GM18502 (cell line): ENCODE results near the gene RIMS1.

Source experiments
- ATAC-seq: cut with Tn5 transposase; IDR thresholded peaks from one replicate; pipeline ENCODE4 v1.9.1; 2021; ENCODE audit warnings: mild to moderate bottlenecking; ENCODE audit not compliant: unreplicated experiment, poor library complexity

Gene RIMS1

DNA sequence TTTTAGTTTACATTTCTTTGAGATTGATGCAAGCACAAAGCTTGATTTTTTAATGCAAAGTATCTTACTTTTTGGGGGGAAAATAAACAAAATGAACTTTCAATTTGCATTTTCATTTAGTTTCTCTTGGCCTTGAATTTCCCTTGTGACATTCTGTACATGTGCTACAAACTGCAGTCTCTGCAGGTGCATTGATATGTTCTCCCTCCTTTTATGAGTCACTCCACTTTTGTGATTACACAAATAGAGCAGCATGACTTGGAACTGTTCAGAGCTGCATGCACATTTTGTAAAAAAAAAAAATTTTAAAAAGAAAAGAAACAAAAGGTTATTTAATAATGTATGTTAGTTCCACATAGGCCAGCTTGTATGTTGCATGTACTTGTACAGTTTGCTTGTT lies 515.5 kb downstream of the RIMS1 start:
- no peak for ATAC-seq

DNA sequence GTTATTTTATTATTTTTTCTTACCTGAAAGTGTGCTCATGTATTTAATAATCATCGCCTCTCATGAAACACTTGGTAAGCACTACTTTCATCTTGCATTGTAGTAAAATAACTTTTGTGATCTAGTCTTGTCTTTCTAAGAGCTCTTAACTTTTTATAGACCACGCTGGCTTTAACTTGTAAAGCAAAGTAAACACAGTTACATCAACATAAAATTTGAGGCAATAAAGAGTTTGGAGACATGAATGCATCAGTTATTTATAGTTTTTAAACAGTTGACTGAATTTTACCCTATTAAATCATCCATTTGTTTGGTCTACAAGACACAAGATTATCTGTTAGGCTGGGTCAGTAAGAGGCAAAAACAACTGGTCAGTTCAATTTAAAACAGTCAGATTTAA lies 517.1 kb downstream of the RIMS1 start:
- ATAC-seq, result no peak

DNA sequence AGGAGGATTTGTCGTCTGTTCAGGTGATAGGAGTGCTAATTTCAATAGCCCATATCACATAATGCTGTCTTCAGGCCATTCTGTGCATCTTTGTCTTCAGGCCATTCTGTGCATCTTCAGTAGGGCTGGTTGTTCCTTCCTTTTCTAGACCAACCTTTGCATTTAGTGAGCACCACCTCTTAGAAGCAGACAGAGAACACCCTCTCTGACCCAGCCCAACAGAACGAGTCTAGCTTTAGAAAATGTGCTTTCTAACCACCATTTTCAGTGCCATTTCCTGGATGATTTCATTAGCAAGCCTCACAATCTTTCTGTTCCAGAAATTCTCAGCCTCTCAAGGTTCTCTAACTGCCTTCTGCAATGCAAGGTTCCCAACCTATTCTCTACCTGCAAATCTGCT lies 520.2 kb downstream of the RIMS1 start:
- ATAC-seq, result peak; percentile 77

DNA sequence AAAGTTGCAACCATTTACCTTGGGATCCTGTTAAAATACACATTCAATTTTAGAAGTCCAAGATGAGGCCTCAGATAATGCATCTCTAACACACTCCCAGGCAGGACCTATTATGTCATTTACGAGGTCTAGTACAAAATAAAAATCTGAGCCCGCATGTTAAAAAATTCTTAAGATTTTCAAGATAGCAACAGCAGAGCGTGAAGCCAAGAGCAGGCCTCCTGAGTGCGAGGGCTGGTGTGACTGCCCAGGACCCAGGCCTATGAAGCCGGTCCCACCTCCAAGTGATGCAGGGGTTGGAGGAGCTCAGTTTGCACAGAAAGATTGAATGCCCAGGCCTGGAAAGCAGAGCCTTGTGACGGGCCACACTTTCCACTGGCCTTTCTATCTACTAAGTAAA lies 524.4 kb downstream of the RIMS1 start:
- no peak for ATAC-seq

DNA sequence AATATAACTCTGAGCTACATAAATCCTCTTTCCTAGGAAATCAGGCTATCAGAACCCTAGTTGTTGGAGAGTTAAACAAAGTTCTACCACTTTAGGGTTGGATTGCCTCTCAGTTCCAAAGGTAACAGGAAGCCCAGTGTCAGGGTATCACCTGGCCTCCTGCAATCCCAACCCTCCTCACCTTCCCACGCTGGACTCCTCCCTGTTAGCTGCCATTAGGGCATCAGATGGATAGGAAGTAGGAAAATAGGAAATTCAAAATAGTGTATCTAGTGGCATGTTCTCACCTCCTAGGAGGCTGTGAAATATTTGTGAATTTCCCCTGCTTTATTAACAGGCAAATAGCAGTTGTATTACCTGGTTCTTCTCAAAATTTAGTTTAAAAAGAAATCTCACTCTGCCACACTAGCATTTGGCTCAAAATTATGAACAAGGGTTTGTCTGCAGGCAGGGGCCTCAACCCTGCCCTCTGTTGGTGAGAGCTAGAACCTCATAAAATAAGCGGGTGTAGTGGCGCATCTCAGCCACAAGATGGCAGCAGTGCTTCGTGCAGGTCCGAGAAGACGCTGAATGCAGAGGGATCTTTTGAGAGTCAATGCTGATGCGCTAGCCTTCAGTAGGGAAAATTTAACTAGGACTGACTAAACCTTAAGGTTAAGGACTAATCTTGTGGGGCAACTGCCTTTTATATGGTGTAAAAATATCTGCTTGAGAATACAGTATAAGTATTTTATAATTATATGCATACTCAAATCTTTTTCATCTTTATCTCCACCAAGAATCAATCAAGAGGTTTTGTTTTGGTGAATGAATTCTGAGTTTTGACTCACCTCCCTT lies 525.7 kb downstream of the RIMS1 start:
- peak; percentile 80 for ATAC-seq

DNA sequence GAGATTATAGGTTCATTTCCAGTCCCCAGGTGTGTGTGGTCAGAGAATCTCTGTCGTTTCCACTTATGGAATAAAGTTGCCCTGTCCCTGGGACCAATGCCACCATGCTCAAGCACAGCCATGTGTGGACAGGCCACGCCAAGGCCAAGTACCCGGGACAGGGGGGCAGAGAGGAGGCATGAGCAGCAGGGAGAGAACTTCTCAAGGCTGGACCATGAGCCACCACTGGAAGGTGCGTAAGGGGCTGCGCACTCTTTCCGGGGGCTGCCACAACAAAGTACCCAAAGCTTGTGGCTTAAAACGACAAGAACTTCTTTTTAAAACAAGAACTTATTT lies 526.3 kb downstream of the RIMS1 start:
- ATAC-seq, result no peak

DNA sequence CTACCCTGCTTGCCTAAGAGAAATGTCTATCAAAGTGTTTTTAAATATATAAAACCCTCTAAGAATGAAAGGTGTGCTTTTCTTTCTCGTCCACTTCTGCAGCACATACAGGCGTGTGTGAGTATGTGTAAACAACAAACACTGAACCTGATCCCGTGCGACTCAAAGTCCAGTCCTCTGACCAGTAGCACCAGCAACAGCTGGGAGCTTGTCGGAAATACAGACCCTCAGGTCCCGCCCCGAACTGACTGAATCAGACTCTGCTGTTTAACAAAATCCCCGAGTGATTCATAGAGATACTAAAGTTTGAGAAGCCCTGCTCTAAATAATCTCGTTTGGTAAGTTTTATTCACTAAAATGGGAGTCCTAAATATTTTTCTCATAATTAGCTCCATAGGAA lies 527.5 kb downstream of the RIMS1 start:
- ATAC-seq, result no peak

DNA sequence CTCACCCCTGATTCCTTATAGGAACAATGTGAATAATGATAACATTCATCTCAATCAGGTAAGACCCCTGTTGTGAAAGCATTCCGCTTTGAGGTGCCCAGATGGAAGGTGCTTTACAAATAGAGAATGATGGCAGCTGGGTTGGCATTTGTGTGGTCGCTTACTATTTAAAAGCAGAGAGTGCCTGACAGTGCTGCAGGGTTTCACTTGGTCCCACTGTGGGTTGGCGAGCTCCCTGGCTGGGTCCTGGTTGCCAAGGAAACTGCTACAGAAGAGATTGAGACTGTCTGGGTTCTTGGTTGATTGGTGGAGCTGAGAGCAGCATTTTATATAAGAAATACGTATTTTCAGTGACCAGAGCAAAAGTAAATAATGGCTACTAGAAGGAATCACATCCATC lies 528.3 kb downstream of the RIMS1 start:
- ATAC-seq, result no peak

DNA sequence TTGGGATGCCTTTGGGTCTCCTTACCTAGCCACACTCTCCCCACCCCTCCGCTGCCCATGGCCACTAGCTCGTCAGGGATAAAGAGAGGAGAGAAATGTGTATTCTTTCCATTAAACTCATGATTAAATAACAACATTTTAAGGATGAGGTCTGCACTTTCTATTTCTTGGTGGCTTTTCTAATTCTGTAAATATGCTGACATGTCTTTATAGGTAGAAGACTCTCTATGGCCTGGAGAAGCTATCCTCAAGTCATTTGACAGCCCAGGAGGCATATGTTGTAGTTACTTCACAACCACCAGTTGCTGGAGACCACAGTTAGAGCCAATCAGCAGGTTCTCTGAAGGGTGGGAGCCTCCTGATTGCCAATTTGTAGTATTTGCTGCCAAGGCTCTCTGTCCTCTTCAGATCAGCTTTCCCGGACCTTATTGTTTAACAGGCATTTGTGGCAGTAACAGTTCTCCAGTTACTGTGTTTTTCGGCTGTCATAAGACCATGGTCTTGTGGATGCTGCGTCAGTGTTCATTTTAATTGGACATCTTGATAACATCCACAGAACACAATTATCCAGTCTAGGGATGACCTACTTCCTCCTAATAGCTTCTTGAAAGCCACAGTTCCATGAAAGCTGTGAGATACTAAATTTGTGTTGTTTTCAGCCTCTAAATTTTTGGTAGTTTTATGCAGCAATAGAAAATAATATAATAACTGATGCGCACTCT lies 530.6 kb downstream of the RIMS1 start:
- no peak for ATAC-seq

DNA sequence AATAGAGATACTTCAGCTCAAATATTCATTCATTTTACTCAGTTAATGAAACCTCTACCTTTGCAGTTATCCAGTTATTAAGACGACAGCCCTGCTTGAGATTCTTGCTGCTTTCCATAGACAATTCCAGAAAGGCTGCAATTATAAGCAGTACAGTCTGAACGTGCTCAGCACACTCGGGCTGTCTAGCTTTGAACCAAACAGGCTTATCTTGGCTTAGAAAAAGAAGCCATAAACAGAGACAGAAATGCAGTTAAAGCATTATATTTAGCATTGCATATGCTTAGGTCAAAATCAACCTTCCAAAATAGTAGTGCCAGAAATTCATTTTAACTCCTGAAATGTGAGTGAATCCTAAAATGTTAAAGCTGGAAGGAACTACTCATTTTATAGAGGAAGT lies 531.4 kb downstream of the RIMS1 start:
- ATAC-seq, result no peak

DNA sequence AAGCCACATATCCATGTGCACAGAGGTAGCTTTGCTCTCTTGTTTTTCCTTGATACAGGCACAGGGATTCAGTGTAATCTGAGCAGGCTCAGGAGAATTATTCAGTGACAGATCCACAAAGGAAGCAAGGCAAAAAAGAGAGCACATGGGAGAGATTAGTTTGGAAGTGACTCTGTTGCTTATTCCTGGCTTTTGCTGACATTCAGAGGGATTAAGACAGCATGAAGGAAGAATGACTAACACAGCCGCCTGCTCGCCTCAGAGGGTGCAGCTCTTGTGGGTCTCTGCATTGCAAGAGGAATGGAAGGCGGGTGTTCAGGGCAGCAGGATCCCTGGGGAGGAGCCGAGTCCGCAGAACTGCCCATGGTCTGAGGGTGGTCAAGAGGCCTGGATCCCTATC lies 532.1 kb downstream of the RIMS1 start:
- no peak for ATAC-seq

DNA sequence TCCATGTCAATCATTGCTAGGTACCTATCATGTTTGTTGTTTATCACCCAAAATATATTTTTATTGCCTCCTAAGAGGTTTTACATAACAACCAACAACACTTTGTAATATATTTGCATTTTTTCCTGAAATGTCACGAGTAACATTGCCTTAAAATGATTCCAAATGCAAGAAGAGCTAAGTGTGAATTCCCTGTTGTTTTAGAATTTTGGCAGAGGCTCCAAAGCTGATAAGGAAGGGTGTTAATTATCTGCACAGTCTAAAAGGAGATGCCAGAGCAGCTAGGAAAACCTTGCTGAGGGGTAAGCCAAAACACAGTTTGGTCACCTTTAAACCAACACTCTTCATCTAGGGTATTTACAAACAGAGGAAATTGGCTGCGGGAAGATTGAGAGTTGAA lies 533.6 kb downstream of the RIMS1 start:
- ATAC-seq, result no peak

DNA sequence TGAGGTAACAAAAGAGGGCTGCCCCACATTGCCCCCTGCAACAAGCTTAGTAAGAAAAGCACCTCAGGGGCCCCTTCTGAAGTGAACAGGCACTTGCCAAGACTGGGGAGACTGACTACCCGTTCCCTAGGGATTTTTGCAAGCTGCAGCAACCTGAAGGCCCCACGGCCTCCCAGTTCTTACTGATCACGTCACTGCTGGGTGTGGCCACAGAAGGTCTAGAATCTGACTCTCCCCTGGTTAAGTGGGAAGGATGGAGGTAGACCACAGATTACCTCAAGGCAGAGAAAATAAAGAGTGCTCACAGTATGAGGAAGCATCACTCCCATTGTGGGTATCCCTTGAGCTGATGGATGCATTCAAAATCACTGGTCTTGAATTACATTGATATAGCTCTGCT lies 534.1 kb downstream of the RIMS1 start:
- no peak for ATAC-seq

DNA sequence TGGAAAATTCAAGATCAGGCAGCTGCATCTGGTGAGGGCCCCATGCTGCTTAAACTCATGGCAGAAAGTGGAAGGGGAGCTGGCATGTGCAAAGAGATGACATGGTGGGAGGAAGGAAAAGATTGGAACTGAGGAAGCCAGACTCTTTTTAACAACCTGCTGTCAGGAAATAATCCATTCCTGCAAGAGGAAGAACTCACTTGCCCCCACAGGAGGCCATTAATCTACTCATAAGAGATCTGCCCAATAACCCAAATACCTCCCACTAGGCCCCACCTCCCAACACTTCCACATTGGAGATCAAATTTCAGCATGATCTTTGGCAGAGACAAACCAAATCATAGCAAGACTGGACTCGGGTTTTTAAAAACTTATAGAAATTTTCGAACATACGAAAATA lies 535.0 kb downstream of the RIMS1 start:
- no peak for ATAC-seq

DNA sequence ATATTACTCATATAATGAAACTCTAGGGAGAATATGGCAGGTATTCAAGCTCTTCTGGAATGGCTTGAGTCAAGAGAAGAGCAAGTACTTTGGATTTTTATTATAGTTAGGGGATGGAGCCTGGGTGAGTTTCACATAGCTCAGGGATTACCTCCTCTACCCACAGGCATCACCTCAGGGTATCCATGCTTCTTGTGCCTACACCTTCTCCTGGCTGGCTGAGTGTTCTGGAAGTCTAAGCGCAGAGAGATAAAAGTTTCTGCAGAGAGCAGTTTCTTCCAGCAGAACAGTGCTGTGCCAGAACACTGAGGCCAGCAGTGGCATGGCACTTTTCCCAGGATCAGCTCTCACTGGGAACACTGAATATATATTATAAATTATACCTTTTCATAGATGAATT lies 535.8 kb downstream of the RIMS1 start:
- no peak for ATAC-seq

DNA sequence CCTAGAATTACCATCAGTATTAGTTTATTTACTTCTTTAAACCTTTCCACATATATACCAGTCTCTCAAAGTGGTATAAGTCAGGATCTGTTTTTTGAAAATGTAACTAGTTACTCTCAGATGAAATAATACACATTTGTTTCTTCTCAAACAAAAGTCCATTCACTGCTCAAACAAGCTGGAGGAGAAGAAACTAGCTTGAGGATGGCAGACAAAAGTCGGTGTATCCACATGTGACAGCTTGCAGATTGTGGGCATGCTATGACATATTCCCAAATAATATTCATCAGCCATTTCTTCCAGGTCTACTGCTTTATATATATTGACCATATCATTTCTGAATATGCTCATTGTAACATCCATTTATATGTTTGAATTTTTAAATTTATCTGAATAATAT lies 538.1 kb downstream of the RIMS1 start:
- no peak for ATAC-seq

DNA sequence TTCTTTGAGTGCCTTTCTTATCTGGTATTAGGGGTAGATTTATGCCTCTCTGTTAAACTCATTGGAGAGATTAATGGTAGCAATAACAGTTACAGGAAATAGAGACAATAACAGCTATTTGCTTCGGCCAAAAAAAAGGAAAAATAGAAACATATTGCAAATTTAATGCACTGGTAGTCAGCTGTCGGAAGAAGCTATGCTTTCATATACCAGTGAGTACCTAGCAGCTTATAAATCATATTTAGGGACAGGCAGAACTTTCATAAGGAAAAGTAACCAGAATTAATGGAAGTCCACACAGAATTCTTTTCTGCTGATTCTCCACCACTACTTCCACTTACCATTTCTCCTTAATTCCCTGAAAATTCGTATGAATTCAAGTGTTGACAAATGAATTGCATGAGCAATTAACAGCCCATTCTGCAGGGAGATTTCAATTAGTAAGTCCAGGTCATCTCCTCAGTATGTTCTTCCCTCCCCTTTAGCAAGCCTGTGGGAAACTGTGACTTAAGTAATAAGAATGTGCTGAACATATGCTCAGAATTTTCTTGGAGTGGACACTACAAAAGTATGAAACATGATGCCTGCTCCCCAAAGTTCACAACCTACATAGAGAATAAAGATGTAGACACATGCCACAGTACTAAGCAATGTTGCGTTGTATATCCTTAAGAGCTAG lies 538.8 kb downstream of the RIMS1 start:
- ATAC-seq, result no peak

DNA sequence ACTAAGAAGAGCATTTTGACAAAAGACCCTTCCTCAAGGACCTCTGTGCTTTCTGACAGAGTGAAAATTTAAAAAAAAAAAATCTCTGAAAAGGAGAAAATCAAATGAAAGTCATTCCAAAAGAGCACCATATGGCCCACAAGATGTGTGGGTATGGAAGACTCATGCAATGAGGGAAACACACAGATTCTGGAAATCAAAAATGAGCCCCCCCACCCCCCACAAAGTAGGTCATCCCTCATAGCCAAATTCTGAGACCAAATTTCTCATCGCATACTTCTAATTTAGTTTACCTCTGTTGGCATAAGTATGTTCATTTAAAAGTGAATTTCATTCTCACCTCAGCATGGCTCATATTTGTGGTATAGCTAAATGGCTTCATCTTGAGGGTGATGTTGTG lies 554.3 kb downstream of the RIMS1 start:
- ATAC-seq, result no peak

DNA sequence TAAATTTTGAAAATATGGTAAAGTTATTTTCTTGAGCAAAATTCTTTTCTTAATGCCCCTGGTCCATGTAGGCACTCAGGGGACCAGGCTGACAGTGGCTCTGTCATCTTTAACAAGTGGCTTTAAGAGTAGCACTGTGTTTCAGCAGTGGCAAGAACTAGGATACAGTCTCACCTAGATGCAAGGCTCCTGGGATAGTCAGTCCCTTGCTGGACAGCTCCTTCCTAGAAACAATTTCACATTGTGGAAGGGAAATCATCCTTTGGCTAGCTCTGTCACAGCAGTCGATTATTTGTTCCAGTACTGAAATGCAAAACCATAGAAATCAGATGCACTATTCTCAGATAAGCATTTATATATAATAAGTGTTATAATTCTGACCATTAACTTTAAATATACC lies 560.1 kb downstream of the RIMS1 start:
- ATAC-seq, result no peak
